GM08714 (cell line): Measurements from ENCODE around the gene METRNL.

ENCODE experiments used
- H3K4me3 ChIP-seq: fragments of 200-500 bp; sonication (Bioruptor generic); 2 replicates; pipeline ENCODE4 v1.5.1; 2014; ENCODE audit warnings: mild to moderate bottlenecking, low read length, inconsistent platforms
- ZNF274 ChIP-seq: IDR thresholded peaks from 2 replicates; pipeline ENCODE4 v1.6.1; 2012; ENCODE audit warnings: mild to moderate bottlenecking, low read depth, low read length

Gene METRNL

GRCh38 chr17:83085526-83086198, 6.3 kb downstream of the METRNL start:
- H3K4me3 ChIP-seq: no peak overlapping the region
- no peak for TF ChIP-seq ZNF274

- H3K4me3 ChIP-seq: no peak overlapping the region
- TF ChIP-seq ZNF274: no peak
Measured at GRCh38 chr17:83086199-83086880, 6.9 kb downstream of the METRNL start.

- no peak for TF ChIP-seq ZNF274
- no peak overlapping the region for H3K4me3 ChIP-seq
Measured at GRCh38 chr17:83086907-83087787, 7.7 kb downstream of the METRNL start.

GRCh38 chr17:83087788-83088360, 8.5 kb downstream of the METRNL start:
- no peak for TF ChIP-seq ZNF274
- H3K4me3 ChIP-seq: no peak overlapping the region

GRCh38 chr17:83088451-83088850, 9.0 kb downstream of the METRNL start:
- no peak for TF ChIP-seq ZNF274
- H3K4me3 ChIP-seq: no peak overlapping the region

- no peak for TF ChIP-seq ZNF274
Measured at GRCh38 chr17:83088909-83089308, 9.5 kb downstream of the METRNL start.

GRCh38 chr17:83089328-83090132, 10.1 kb downstream of the METRNL start:
- no peak for TF ChIP-seq ZNF274
- H3K4me3 ChIP-seq: no peak overlapping the region

More at GRCh38 chr17:83088909-83089308, 9.5 kb downstream of the METRNL start:
- H3K4me3 ChIP-seq: no peak overlapping the region

- TF ChIP-seq ZNF274: no peak
- H3K4me3 ChIP-seq: no peak overlapping the region
Measured at GRCh38 chr17:83090444-83091256, 11.2 kb downstream of the METRNL start.

- no peak for TF ChIP-seq ZNF274
- H3K4me3 ChIP-seq: no peak overlapping the region
Measured at GRCh38 chr17:83091257-83092141, 12.1 kb downstream of the METRNL start.

GRCh38 chr17:83092186-83092585, 12.8 kb downstream of the METRNL start:
- no peak overlapping the region for H3K4me3 ChIP-seq
- TF ChIP-seq ZNF274: no peak

- no peak overlapping the region for H3K4me3 ChIP-seq
- no peak for TF ChIP-seq ZNF274
Measured at GRCh38 chr17:83092931-83093330, 13.5 kb downstream of the METRNL start.

GRCh38 chr17:83093506-83093905, 14.1 kb downstream of the METRNL start:
- TF ChIP-seq ZNF274: no peak
- no peak overlapping the region for H3K4me3 ChIP-seq
